Measurements from ENCODE around the gene HAGH.

DNA sequence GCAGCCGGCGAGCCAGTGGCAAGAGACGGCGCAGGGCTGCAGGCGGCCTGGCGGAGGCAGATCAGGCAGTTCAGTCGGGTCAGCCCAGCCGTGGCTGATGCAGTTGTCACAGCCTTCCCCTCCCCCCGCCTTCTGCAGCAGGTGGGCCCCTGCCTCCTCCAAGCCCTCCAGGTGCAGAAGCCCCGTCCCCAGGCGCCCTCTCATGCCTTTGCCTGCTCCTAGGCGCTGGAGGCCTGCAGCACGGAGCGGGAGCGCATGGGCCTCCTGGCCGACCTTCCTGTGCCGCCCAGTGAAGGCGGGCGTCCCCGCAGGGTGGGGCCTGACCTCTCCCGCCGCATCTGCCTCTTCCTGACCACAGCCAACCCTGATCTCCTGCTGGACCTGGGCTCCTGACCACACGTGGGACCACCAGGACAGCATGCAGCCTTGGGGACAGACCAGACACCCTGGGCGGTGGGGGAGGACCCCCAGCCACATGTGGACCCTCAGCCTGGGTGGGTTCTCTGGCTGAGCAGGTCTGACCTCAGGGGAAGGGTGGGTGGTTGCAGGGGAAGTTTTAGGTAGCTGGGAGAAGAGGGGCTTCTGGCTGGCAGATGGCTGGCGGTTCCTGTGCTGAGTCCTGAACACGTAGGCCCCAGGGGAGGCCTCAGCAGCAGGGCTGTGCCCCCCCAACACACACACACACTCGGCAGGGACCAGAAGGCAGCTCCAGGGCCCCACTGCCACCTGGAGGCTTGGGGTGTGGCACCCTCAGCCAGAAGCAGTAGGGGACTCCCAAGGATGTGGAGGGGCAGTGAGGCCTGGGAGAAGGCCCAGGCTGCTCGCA lies 50.6 kb downstream of the HAGH start:
- TF ChIP-seq OSR1 (CRISPR knock-in tag; IDR thresholded peaks at IDR 0.05): no peak
- no peak for TF ChIP-seq ZNF8 (CRISPR knock-in tag; IDR thresholded peaks at IDR 0.05)
- TF ChIP-seq, protein P1, sequence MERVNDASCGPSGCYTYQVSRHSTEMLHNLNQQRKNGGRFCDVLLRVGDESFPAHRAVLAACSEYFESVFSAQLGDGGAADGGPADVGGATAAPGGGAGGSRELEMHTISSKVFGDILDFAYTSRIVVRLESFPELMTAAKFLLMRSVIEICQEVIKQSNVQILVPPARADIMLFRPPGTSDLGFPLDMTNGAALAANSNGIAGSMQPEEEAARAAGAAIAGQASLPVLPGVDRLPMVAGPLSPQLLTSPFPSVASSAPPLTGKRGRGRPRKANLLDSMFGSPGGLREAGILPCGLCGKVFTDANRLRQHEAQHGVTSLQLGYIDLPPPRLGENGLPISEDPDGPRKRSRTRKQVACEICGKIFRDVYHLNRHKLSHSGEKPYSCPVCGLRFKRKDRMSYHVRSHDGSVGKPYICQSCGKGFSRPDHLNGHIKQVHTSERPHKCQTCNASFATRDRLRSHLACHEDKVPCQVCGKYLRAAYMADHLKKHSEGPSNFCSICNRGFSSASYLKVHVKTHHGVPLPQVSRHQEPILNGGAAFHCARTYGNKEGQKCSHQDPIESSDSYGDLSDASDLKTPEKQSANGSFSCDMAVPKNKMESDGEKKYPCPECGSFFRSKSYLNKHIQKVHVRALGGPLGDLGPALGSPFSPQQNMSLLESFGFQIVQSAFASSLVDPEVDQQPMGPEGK (CRISPR knock-in tag; IDR thresholded peaks at IDR 0.05; ENCODE audit: borderline replicate concordance): no peak
- TF ChIP-seq ZFP30 (CRISPR knock-in tag; IDR thresholded peaks at IDR 0.05): no peak
- no peak for TF ChIP-seq TOX (CRISPR knock-in tag; IDR thresholded peaks at IDR 0.05; ENCODE audit: borderline replicate concordance)
